Fibroblast of the aortic adventitia (primary cell): ENCODE results near the gene COLEC12. TPM values are rescaled to one million over a fixed set of nuclear protein-coding genes. Genes with fewer than 3 reads are reported as not detected.

Experiments used
- DNase-seq: peaks from one replicate; pipeline ENCODE4 v3.0.0-alpha.2; 2010; ENCODE audit warnings: low read depth
- H3K4me3 ChIP-seq: 2 replicates; pipeline ENCODE4 v1.5.1; 2011; ENCODE audit warnings: low read depth, mild to moderate bottlenecking, control low read depth, low read length, moderate library complexity
- total RNA-seq: library from RNA; depleted of rRNA; stranded (reverse); fragments of >200 nt; gene quantifications from 2 replicates; pipeline ENCODE4 v1.2.3, GENCODE V29; 2012; ENCODE audit warnings: low replicate concordance
- TF ChIP-seq, protein P1 (sequence below): IDR thresholded peaks from 2 replicates; pipeline ENCODE4 v1.5.1; 2011; ENCODE audit warnings: mild to moderate bottlenecking, low read length, control low read depth, inconsistent platforms; ENCODE audit not compliant: insufficient read depth

The COLEC12 gene
- total RNA-seq, 1 donor = 109 TPM

DNA sequence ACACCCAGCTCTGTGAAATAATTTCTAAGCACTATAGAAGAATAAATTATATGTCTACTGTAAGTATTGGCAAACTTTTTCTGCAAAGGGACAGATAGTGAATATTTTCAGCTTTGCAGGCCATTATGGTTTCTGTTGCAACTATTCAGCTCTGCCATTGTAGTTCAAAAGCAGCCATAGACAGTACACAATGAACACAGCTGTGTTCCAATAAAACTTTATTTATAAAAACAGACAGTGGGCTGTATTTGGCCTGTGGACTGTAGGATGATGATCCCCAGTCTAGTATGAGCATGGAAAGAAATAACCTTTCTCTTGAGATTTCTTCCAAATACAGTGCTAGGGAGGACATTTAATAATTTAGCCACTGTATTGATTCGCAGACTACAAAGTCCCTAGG, 197.5 kb downstream of the COLEC12 start:
- TF ChIP-seq, protein P1, sequence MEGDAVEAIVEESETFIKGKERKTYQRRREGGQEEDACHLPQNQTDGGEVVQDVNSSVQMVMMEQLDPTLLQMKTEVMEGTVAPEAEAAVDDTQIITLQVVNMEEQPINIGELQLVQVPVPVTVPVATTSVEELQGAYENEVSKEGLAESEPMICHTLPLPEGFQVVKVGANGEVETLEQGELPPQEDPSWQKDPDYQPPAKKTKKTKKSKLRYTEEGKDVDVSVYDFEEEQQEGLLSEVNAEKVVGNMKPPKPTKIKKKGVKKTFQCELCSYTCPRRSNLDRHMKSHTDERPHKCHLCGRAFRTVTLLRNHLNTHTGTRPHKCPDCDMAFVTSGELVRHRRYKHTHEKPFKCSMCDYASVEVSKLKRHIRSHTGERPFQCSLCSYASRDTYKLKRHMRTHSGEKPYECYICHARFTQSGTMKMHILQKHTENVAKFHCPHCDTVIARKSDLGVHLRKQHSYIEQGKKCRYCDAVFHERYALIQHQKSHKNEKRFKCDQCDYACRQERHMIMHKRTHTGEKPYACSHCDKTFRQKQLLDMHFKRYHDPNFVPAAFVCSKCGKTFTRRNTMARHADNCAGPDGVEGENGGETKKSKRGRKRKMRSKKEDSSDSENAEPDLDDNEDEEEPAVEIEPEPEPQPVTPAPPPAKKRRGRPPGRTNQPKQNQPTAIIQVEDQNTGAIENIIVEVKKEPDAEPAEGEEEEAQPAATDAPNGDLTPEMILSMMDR = no peak
- no peak for DNase-seq
- no peak overlapping the region for H3K4me3 ChIP-seq

DNA sequence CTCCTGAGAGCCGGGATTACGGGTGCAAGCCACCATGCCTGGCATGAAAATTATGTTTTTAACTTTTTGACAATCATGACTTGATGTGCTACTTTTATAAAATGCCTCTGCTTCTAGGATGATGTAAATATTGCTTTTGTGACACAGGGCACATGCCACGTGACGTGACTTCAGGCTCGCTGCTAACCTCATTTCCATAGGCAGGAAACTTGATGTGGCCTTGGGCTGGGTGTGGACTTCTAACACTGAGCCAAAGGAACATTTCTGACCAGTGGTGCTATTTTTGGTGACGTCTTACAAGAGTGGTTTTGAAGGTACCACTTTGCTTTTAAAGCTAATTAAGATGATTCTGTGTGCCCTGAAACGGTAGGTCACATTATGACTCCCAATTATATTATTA, 198.4 kb downstream of the COLEC12 start:
- DNase-seq = no peak
- TF ChIP-seq, protein P1 = no peak
- no peak overlapping the region for H3K4me3 ChIP-seq

DNA sequence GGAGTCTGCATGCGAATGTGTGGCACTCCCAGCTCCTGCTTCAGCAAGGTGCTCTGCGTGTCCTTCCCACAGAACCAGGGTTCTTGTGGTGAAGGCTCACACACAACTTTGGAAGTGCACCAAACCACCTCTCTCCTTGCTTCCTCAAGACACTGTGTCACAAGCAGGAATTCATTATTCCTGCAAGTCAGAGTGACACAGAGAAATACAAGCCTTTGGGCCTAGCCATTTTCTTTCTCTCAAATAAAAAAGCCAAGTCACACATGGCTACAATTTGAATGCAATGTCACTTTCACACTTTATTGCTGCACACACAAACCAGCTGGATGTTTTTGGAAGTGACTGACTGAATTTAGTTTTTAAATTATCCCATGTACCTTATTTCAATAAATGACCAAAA, 202.6 kb downstream of the COLEC12 start:
- DNase-seq = no peak
- H3K4me3 ChIP-seq = no peak overlapping the region
- TF ChIP-seq, protein P1 = no peak

DNA sequence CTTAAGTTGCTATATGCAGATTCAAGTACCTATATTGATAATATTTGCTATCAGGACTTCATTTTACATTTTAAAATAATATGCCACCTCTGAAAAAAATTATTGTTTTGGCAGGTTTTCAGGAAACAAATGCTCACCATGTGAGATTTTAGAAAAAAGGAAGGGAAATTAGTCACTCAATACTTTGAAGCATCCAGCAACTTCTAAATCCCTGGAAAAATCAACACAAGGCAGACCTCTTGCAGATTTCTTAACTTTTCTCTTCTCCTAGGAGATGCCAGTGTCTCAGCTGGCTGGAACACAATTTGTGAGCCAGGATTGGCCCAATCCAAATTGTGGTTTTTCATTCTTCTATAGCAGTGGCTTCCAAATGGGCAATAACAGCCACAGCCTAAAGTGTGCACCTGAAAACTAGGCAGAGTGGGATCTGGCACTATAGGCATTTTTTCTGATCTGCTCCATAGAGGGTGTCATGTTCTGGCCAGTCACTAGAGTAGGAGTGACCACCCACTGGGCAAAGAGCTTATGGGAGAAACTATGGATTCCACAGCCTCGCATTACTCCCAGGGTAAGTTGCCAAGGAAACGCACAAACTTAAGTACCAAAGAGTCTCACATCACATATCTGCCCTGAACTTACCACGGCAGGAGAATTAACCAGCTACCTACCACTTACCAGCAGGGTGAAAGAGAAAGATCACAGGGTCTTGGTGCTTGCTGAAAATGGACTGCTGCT, 204.6 kb downstream of the COLEC12 start:
- TF ChIP-seq, protein P1 = no peak
- peak; percentile 68 for DNase-seq

DNA sequence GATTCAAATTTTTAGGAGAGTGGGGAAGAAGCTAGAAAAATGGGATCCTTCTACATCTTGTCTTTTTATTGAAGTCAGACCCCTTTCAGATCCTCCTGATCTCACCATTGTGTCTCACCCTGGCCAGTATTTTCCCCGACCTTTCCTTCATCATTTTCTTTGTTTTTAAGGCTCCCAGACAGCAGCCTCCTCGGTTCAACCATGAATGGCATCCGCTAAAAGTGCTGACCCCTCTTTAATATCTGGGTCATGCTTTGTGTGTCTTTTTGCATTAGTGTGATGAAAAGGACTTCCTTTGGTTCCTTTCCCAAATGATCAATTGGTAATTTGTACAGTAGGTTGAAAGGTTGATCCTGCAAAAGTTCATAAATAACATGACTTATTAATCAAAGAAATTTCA, 205.9 kb downstream of the COLEC12 start:
- no peak overlapping the region for H3K4me3 ChIP-seq
- no peak for DNase-seq
- TF ChIP-seq, protein P1 = no peak

More for the DNA sequence above, 204.6 kb downstream of the COLEC12 start:
- H3K4me3 ChIP-seq = no peak overlapping the region

DNA sequence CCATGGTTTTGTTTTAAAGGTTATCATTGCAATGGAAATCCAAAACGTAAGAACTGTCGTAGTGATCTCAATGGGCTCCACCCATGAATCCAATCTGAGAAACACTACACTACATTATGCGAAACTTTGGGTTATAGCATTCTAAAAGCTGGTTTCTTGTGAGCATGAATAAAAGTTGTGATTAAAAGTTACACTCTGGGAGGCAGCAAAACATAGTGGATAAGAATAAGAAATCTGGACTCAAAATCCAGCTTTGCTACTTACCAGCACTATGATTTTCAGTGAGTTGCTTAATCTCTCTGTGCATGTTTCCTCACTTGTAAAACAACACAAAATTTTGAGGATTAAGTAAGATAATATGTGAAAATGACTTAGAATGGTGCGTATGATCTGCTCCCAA, 207.0 kb downstream of the COLEC12 start:
- no peak overlapping the region for H3K4me3 ChIP-seq
- DNase-seq = peak; percentile 78

More for the DNA sequence above, 207.0 kb downstream of the COLEC12 start:
- TF ChIP-seq, protein P1 = no peak
